Thyroid gland (tissue), 4 donors: ENCODE data around the gene OR5H15. TPM values are rescaled to one million over a fixed set of nuclear protein-coding genes. Genes with fewer than 3 reads are reported as not detected.

Experiments
- DNase-seq, 2 donors: peaks; one replicate each; pipeline ENCODE4 v3.0.0-alpha.2; 2019
- H3K27ac ChIP-seq, 3 donors: fragments of 200-600 bp; sonication (generic); 1 replicate in 2 of 3; 2 replicates in 1 of 3; pipeline ENCODE4 v1.5.1; 2016 to 2019; ENCODE audit warnings: mild to moderate bottlenecking in 1 of 3, moderate library complexity in 1 of 3
- H3K27me3 ChIP-seq: fragments of 200-600 bp; sonication (generic); one replicate; pipeline ENCODE4 v1.5.1; 2019
- H3K36me3 ChIP-seq, 2 donors: fragments of 200-600 bp; sonication (generic); one replicate each; pipeline ENCODE4 v1.5.1; 2016 to 2019
- H3K4me1 ChIP-seq, 2 donors: fragments of 200-600 bp; sonication (generic); one replicate each; pipeline ENCODE4 v1.5.1; 2017 to 2019
- H3K4me3 ChIP-seq, 3 donors: fragments of 200-600 bp; sonication (generic); replicated peaks in 1 of 3; 1 replicate in 2 of 3; 2 replicates in 1 of 3; pipeline ENCODE4 v1.5.1; 2016; ENCODE audit warnings: mild to moderate bottlenecking in 1 of 3
- H3K9me3 ChIP-seq: fragments of 200-600 bp; sonication (generic); one replicate; pipeline ENCODE4 v1.5.1; 2017
- POLR2A ChIP-seq, 2 donors: fragments of 450-650 bp; IDR thresholded peaks; one replicate each; pipeline ENCODE4 v1.6.1; 2017; ENCODE audit warnings: antibody characterized with exemption in 2 of 2, mild to moderate bottlenecking in 2 of 2, moderate library complexity in 1 of 2
- WGBS, 2 donors: methylation state at CpG; one replicate each; pipeline ENCODE4 v1.1.5; 2017; 5-methylcytosine and 5-hydroxymethylcytosine counted together
- intact Hi-C: fragments of 100-400 bp; cut with DNase I; formaldehyde crosslinking; loops from one replicate; pipeline ENCODE4 v1.15.1; 2023
- total RNA-seq, 4 donors: library from RNA; depleted of rRNA; stranded (reverse); fragments of >200 nt; gene quantifications; one replicate each; pipeline ENCODE4 v1.2.3, GENCODE V29; 2016
- TF ChIP-seq, protein P1 (sequence below), 6 experiments: fragments of 200-600 bp in 3 of 6; fragments of 450-650 bp in 3 of 6; sonication (generic) in 3 of 6; IDR thresholded peaks; one replicate each; pipeline ENCODE4 v1.5.1; 2016 to 2019; ENCODE audit warnings: antibody characterized with exemption in 6 of 6, mild to moderate bottlenecking in 2 of 6, inconsistent platforms in 1 of 6, moderate library complexity in 1 of 6

OR5H15 gene
- total RNA-seq, 4 donors from 2014 or later: not detected

DNA sequence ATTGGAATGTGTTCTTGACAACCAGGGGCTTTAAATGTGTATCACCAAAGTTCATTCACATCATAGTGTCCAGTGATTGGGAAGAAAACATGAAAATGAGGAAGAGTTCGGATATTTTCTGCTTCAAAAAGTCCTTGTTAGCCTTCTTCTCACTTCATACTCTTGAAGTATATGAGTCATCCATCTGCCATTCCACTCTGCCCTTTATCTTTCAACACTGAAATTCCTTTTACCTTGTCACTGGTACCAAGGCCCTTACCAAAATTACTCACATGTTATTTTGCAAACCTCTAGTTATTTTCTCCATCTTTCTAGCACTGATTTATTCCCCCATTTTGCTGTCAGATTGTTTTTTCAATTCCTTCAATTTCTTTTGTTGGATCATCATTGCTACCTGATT lies 32.5 kb downstream of the OR5H15 start:
- Histone ChIP-seq H3K27ac (no peak overlapping the region), H3K4me3 (no peak overlapping the region), H3K9me3 (no peaks in the 10 kb centered on the region), H3K27me3 (no peaks in the 10 kb centered on the region), H3K36me3 (no peaks in the 10 kb centered on the region), H3K4me1 (no peaks in the 10 kb centered on the region)
- no peak for DNase-seq
- WGBS, 2 donors: 43 to 44% methylated on average over 1 of the region's 1 CpG
- TF ChIP-seq, protein P1, sequence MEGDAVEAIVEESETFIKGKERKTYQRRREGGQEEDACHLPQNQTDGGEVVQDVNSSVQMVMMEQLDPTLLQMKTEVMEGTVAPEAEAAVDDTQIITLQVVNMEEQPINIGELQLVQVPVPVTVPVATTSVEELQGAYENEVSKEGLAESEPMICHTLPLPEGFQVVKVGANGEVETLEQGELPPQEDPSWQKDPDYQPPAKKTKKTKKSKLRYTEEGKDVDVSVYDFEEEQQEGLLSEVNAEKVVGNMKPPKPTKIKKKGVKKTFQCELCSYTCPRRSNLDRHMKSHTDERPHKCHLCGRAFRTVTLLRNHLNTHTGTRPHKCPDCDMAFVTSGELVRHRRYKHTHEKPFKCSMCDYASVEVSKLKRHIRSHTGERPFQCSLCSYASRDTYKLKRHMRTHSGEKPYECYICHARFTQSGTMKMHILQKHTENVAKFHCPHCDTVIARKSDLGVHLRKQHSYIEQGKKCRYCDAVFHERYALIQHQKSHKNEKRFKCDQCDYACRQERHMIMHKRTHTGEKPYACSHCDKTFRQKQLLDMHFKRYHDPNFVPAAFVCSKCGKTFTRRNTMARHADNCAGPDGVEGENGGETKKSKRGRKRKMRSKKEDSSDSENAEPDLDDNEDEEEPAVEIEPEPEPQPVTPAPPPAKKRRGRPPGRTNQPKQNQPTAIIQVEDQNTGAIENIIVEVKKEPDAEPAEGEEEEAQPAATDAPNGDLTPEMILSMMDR (IDR thresholded peaks at IDR 0.05): no peak
- TF ChIP-seq POLR2A (IDR thresholded peaks at IDR 0.05): no peak
- intact Hi-C loops: no loop called here

DNA sequence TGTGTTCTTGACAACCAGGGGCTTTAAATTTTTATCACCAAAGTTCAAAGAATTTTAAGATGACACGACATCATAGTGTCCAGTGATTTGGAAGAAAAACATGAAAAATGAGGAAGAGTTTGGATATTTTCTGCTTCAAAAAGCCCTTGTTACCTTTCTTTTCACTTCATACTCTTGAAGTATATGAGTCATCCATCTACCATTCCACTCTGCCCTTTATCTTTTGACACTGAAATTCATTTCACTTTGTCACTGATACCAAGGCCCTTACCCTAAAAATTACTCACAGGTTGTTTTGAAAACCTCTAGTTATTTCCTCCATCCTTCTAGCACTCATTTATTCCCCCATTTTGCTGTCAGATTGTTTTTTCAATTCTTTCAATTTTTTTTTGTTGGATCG lies 42.7 kb downstream of the OR5H15 start:
- no peak overlapping the region for H3K4me3 ChIP-seq
- no peaks in the 10 kb centered on the region for H3K27me3 ChIP-seq
- 81 to 84% methylated on average over 2 of the region's 2 CpGs for WGBS, 2 donors
- no peaks in the 10 kb centered on the region for H3K9me3 ChIP-seq
- intact Hi-C loops: no loop called here
- DNase-seq: no peak
- no peaks in the 10 kb centered on the region for H3K36me3 ChIP-seq
- no peaks in the 10 kb centered on the region for H3K4me1 ChIP-seq
- TF ChIP-seq, protein P1 (IDR thresholded peaks at IDR 0.05): no peak
- TF ChIP-seq POLR2A (IDR thresholded peaks at IDR 0.05): no peak
- H3K27ac ChIP-seq: no peak overlapping the region

DNA sequence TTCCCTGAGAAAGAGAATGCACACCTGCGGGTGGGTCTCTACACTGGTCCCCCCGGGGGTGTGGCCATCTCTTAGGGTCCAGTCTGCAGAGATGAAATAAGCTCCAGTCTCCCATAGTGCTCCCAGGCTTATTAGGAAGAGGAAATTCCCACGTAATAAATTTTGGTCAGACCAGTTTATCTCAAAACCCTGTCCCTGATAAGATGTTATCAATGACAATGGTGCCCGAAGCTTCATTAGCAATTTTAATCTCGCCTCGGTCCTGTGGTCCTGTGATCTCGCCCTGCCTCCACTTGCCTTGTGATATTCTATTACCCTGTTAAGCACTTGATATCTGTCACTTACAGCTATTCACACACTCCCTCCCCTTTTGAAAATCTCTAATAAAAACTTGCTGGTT lies 46.8 kb downstream of the OR5H15 start:
- DNase-seq: no peak
- Histone ChIP-seq H3K27me3 (no peaks in the 10 kb centered on the region), H3K4me3 (no peak overlapping the region), H3K36me3 (no peaks in the 10 kb centered on the region), H3K9me3 (no peaks in the 10 kb centered on the region), H3K27ac (no peak overlapping the region), H3K4me1 (no peaks in the 10 kb centered on the region)
- intact Hi-C loops: no loop called here
- WGBS, 2 donors: 36 to 43% methylated on average over 7 of the region's 7 CpGs
- TF ChIP-seq, protein P1 (IDR thresholded peaks at IDR 0.05): no peak

DNA sequence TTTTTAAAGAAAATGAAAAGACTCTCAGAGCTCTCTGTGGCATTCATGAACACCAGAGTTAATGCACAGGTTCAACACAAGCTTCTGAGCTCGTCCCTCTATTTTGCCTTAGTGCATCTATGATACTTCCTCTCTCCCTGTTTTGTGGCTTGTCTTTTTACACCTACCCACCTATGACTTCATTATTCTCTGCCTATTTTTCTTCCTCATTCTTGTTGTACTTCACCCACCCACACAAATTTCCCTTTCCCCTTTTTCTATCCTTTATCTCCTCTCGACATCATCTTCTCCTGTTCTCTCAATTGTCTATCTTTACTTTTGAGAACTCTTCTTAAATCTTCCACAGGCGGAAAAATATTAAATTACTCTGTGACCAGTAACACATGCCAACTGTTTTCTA lies 48.6 kb downstream of the OR5H15 start:
- WGBS, 2 donors: 79 to 81% methylated on average over 3 of the region's 3 CpGs
- Histone ChIP-seq H3K4me3 (no peak overlapping the region), H3K4me1 (no peaks in the 10 kb centered on the region), H3K27me3 (no peaks in the 10 kb centered on the region), H3K27ac (no peak overlapping the region), H3K36me3 (no peaks in the 10 kb centered on the region), H3K9me3 (no peaks in the 10 kb centered on the region)
- intact Hi-C loops: no loop called here
- TF ChIP-seq POLR2A (IDR thresholded peaks at IDR 0.05): no peak
- TF ChIP-seq, protein P1 (IDR thresholded peaks at IDR 0.05): no peak
- DNase-seq: no peak

Other genes with a start within 250 kb of the OR5H15 start
- 100 to 1,000 TPM in 2 of 4 donors, 10 to 100 TPM in 2; 61.6 to 109 (median 89.9) TPM for gene RIOX2, start 194.3 kb upstream of the OR5H15 start, total RNA-seq
- under 1 TPM in 1 of 4 donors, not detected in 3; under 0.01 TPM for gene GABRR3, start 131.4 kb upstream of the OR5H15 start, total RNA-seq
- not detected for gene OR5AC2, start 79.5 kb upstream of the OR5H15 start, total RNA-seq
- not detected for gene OR5H1, start 36.0 kb upstream of the OR5H15 start, total RNA-seq
- not detected for gene OR5H14, start 19.2 kb upstream of the OR5H15 start, total RNA-seq
- gene OR5H6, start 97.5 kb downstream of the OR5H15 start, total RNA-seq: not detected
- not detected for gene OR5H2, start 115.8 kb downstream of the OR5H15 start, total RNA-seq
- not detected for gene OR5K4, start 187.2 kb downstream of the OR5H15 start, total RNA-seq
- gene OR5K3, start 224.0 kb downstream of the OR5H15 start, total RNA-seq: not detected